WERI-Rb-1 (cell line): ENCODE data around the gene DBX2.
A peak's percentile ranks its signal among the peaks of the same experiment; 100 is the strongest.

Experiments
- DNase-seq: peaks from one replicate; pipeline ENCODE4 v3.0.0-alpha.2; 2020
- H3K27ac ChIP-seq: fragments of 250-450 bp; sonication (Bioruptor Pico); 2 replicates; pipeline ENCODE4 v1.5.1; 2020; ENCODE audit warnings: mild to moderate bottlenecking, moderate library complexity
- H3K27me3 ChIP-seq: fragments of 250-450 bp; sonication (Bioruptor Pico); 2 replicates; pipeline ENCODE4 v1.5.1; 2021; ENCODE audit warnings: mild to moderate bottlenecking, low read depth, moderate library complexity; ENCODE audit not compliant: insufficient read depth, severe bottlenecking
- H3K36me3 ChIP-seq: fragments of 250-450 bp; sonication (Bioruptor Pico); 2 replicates; pipeline ENCODE4 v1.5.1; 2020; ENCODE audit warnings: mild to moderate bottlenecking, moderate library complexity
- H3K4me3 ChIP-seq: 2 replicates; pipeline ENCODE4 v1.5.1; 2011; ENCODE audit warnings: low read depth, mild to moderate bottlenecking, control low read depth, low read length
- H3K9me3 ChIP-seq: fragments of 250-450 bp; sonication (Bioruptor Pico); 2 replicates; pipeline ENCODE4 v1.5.1; 2021; ENCODE audit warnings: mild to moderate bottlenecking, moderate library complexity; ENCODE audit not compliant: severe bottlenecking
- TF ChIP-seq, protein P1 (sequence below): IDR thresholded peaks from 2 replicates; pipeline ENCODE4 v1.5.1; 2011; ENCODE audit warnings: low read depth, mild to moderate bottlenecking, control low read depth, inconsistent platforms, low read length

Gene DBX2

DNA sequence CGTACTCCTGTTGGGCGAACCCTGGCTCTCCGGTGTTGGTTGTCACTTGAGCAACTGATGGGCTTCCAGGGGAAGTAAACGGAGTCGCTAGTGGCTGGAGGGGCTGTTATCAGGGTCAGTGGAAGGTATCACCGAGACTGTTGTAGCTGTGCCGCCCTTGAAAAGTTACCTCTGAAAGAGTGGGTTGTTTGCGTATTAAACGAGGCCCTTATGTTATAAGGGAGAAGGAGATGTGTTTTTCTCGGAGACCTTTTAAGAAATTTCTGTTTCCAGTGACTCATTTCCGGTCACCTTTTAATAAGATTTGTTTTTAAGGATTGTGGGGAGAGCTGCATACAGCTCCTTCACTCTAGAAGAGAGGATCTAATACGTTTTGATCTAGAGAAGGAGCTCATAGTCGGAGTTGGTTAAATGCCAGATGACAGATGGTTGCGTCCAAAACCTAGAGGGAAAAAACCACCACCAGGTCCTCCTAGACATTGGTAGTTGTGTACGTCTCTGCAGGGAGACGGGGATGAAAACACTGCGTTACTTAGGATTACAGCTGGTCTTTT is 750 bp upstream of the DBX2 start:
- DNase-seq: no peak
- Histone ChIP-seq H3K27me3 (peaks cover 31% of the 10 kb centered on the region), H3K27ac (no peak overlapping the region), H3K4me3 (peak overlapping the region; percentile 68), H3K36me3 (no peaks in the 10 kb centered on the region), H3K9me3 (no peaks in the 10 kb centered on the region)
- TF ChIP-seq, protein P1, sequence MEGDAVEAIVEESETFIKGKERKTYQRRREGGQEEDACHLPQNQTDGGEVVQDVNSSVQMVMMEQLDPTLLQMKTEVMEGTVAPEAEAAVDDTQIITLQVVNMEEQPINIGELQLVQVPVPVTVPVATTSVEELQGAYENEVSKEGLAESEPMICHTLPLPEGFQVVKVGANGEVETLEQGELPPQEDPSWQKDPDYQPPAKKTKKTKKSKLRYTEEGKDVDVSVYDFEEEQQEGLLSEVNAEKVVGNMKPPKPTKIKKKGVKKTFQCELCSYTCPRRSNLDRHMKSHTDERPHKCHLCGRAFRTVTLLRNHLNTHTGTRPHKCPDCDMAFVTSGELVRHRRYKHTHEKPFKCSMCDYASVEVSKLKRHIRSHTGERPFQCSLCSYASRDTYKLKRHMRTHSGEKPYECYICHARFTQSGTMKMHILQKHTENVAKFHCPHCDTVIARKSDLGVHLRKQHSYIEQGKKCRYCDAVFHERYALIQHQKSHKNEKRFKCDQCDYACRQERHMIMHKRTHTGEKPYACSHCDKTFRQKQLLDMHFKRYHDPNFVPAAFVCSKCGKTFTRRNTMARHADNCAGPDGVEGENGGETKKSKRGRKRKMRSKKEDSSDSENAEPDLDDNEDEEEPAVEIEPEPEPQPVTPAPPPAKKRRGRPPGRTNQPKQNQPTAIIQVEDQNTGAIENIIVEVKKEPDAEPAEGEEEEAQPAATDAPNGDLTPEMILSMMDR: no peak

GRCh38 chr12:45049912-45050750 is 768 bp downstream of the DBX2 start:
- Histone ChIP-seq H3K4me3 (peak overlapping the region; percentile 68), H3K27me3 (peaks cover 31% of the 10 kb centered on the region)

DNA sequence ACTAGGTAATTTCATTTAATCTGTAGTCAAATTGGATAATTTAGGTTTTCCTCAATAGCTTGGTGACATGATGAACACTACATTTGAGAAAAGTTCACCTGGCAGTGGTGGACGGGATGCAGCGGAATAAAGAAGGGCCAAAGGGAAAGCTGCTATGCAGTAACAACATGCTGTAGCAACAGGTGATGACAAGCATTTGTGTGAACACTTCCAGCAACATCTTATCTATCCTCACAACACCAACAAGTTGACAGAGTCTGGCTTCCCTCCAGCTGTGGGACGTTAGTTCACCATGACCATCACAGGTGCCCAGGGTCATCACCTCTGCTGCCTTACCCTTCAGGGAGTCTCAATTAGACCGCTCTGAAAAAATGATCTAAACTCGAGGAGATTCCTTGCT is 8.3 kb downstream of the DBX2 start:
- H3K36me3 ChIP-seq: no peaks in the 10 kb centered on the region
- H3K27ac ChIP-seq: no peak overlapping the region
- TF ChIP-seq, protein P1: no peak
- DNase-seq: no peak
- H3K27me3 ChIP-seq: peaks cover 10% of the 10 kb centered on the region
- H3K4me3 ChIP-seq: no peak overlapping the region
- H3K9me3 ChIP-seq: no peaks in the 10 kb centered on the region

More at GRCh38 chr12:45049912-45050750, 768 bp downstream of the DBX2 start:
- DNase-seq: peak; percentile 8
- TF ChIP-seq, protein P1: no peak
- Histone ChIP-seq H3K27ac (no peak overlapping the region), H3K36me3 (no peaks in the 10 kb centered on the region), H3K9me3 (no peaks in the 10 kb centered on the region)

DNA sequence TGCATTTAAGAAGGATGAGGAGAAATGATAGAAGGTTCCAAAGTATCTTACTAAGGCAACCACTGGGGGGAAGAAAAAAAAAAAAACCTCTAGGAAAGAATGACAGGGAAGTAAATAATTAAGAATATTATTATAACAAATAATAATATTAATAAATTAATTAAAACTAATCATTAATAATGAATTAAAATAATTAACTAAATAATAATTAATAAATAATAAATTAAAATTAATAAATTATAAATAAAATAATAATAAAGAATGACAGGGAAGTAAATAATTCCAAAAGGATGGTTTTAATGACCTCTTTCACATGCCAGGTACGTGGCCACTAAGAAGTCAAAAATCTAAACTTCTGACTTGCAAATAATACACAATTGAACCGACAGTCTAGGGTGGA is 9.9 kb downstream of the DBX2 start:
- Histone ChIP-seq H3K36me3 (no peaks in the 10 kb centered on the region), H3K27me3 (peaks cover 8% of the 10 kb centered on the region), H3K27ac (no peak overlapping the region), H3K4me3 (no peak overlapping the region), H3K9me3 (no peaks in the 10 kb centered on the region)
- no peak for DNase-seq
- TF ChIP-seq, protein P1: no peak

DNA sequence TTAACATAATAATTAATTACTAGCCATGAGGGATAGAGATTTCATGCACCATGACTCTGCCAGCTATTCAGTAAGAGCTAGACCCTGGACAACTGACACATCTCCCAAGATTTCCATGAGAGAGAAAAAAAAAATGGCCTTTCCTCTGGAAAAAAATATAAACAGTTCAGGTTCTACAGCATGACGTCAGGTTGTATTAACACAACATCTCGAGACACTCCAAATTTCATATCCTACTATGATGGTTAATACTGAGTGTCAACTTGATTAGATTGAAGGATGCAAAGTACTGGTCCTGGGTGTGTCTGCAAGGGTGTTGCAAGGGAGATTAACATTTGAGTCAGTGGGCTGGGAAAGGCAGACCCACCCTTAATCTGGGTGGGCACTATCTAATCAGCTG is 11.1 kb downstream of the DBX2 start:
- Histone ChIP-seq H3K27ac (no peak overlapping the region), H3K36me3 (no peaks in the 10 kb centered on the region), H3K9me3 (no peaks in the 10 kb centered on the region), H3K27me3 (peaks cover 8% of the 10 kb centered on the region), H3K4me3 (no peak overlapping the region)
- TF ChIP-seq, protein P1: no peak
- DNase-seq: no peak

DNA sequence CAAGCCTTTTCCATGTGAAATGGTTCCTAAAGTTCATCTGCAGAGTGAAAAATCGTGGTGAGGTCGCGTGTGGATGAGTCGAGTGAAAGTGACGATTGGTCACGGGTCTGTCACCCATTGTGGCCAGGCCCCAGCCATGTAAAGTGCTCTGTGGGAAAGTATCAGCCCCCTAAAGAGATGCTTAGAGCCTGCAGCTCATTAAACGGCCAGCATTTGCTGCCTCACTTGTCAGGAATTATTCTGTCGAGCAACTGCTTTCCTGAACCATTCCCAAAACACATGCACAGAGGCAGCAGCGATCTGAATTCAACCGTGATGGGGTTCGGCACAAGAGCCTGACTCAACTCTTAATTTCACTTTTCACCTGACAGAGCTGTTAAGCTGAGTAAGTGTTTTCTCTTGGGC is 16.0 kb downstream of the DBX2 start:
- Histone ChIP-seq H3K36me3 (no peaks in the 10 kb centered on the region), H3K9me3 (no peaks in the 10 kb centered on the region)

More for the DNA sequence above, 16.0 kb downstream of the DBX2 start:
- DNase-seq: no peak
- H3K27me3 ChIP-seq: peaks cover 5% of the 10 kb centered on the region
- H3K4me3 ChIP-seq: no peak overlapping the region
- TF ChIP-seq, protein P1: no peak
- H3K27ac ChIP-seq: no peak overlapping the region
